Mesenchymal stem cell (in vitro differentiated cells and primary cell): ENCODE data around the gene NRXN3.
A peak's percentile ranks its signal among the peaks of the same experiment; 100 is the strongest.

Source experiments
- DNase-seq: peaks from one replicate; pipeline ENCODE4 v3.0.0-alpha.2; 2013
- H2AFZ ChIP-seq: one replicate; pipeline ENCODE4 v1.6.1; 2013; ENCODE audit warnings: low read depth, mild to moderate bottlenecking, control low read depth, inconsistent platforms, low read length, moderate library complexity
- H2AK5ac ChIP-seq: 2 replicates; pipeline ENCODE4 v1.6.1; 2013; ENCODE audit warnings: low read length, moderate library complexity, mild to moderate bottlenecking, inconsistent platforms; ENCODE audit not compliant: severe bottlenecking
- H2BK120ac ChIP-seq: one replicate; pipeline ENCODE4 v1.6.1; 2013; ENCODE audit warnings: low read depth, mild to moderate bottlenecking, inconsistent platforms, low read length, moderate library complexity
- H2BK12ac ChIP-seq, 2 experiments: one replicate each; pipeline ENCODE4 v1.6.1; 2013; ENCODE audit warnings: inconsistent platforms in 2 of 2, low read length in 2 of 2, mild to moderate bottlenecking in 2 of 2, moderate library complexity in 2 of 2, control low read depth in 1 of 2
- H2BK15ac ChIP-seq: one replicate; pipeline ENCODE4 v1.6.1; 2013; ENCODE audit warnings: mild to moderate bottlenecking, low read depth, inconsistent platforms; ENCODE audit not compliant: poor library complexity, severe bottlenecking
- H2BK5ac ChIP-seq: 2 replicates; pipeline ENCODE4 v1.6.1; 2013; ENCODE audit warnings: low read depth, mild to moderate bottlenecking, low read length, control low read depth, inconsistent platforms; ENCODE audit not compliant: poor library complexity, severe bottlenecking
- H3K14ac ChIP-seq, 2 experiments: one replicate each; pipeline ENCODE4 v1.6.1; 2013; ENCODE audit warnings: inconsistent platforms in 2 of 2, low read length in 2 of 2, control low read depth in 1 of 2, mild to moderate bottlenecking in 1 of 2, moderate library complexity in 1 of 2
- H3K18ac ChIP-seq, 2 experiments: one replicate each; pipeline ENCODE4 v1.6.1; 2013; ENCODE audit warnings: inconsistent platforms in 2 of 2, low read length in 2 of 2, control low read depth in 1 of 2, low read depth in 1 of 2, mild to moderate bottlenecking in 1 of 2
- H3K23ac ChIP-seq, 2 experiments: one replicate each; pipeline ENCODE4 v1.6.1; 2013; ENCODE audit warnings: inconsistent platforms in 2 of 2, low read length in 2 of 2, mild to moderate bottlenecking in 2 of 2, moderate library complexity in 2 of 2, control low read depth in 1 of 2
- H3K27ac ChIP-seq: 2 replicates; pipeline ENCODE4 v1.5.1; 2013; ENCODE audit warnings: mild to moderate bottlenecking, moderate library complexity, low read length, control low read depth, inconsistent platforms; ENCODE audit not compliant: poor library complexity, severe bottlenecking
- H3K27me3 ChIP-seq, 2 experiments: 2 replicates each; pipeline versions ENCODE4 v1.6.1 to v1.7.0; 2013; ENCODE audit warnings: low read length in 2 of 2, mild to moderate bottlenecking in 2 of 2, moderate library complexity in 2 of 2, control low read depth in 1 of 2, inconsistent platforms in 1 of 2; ENCODE audit not compliant: control insufficient read depth in 1 of 2, insufficient read depth in 1 of 2
- H3K36me3 ChIP-seq, 2 experiments: 2 replicates each; pipeline versions ENCODE4 v1.6.1 to v1.7.0; 2013; ENCODE audit warnings: low read length in 2 of 2, control low read depth in 1 of 2, inconsistent platforms in 1 of 2, low read depth in 1 of 2, mild to moderate bottlenecking in 1 of 2; ENCODE audit not compliant: insufficient read depth in 2 of 2, control insufficient read depth in 1 of 2
- H3K4ac ChIP-seq, 2 experiments: one replicate each; pipeline ENCODE4 v1.6.1; 2013; ENCODE audit warnings: inconsistent platforms in 2 of 2, low read length in 2 of 2, mild to moderate bottlenecking in 2 of 2, moderate library complexity in 2 of 2, control low read depth in 1 of 2, low read depth in 1 of 2
- H3K4me1 ChIP-seq: 2 replicates; pipeline ENCODE4 v1.6.1; 2013; ENCODE audit warnings: low read depth, low read length, control low read depth; ENCODE audit not compliant: control insufficient read depth, insufficient read depth
- H3K4me2 ChIP-seq: 2 replicates; pipeline ENCODE4 v1.6.1; 2013; ENCODE audit warnings: low read length, mild to moderate bottlenecking, inconsistent platforms; ENCODE audit not compliant: poor library complexity, severe bottlenecking
- H3K4me3 ChIP-seq, 2 experiments: 2 replicates each; pipeline versions ENCODE4 v1.5.1 to v1.7.0; 2013; ENCODE audit warnings: low read length in 2 of 2, mild to moderate bottlenecking in 2 of 2, control low read depth in 1 of 2, low read depth in 1 of 2; ENCODE audit not compliant: insufficient read depth in 1 of 2
- H3K79me1 ChIP-seq: replicated peaks from 2 replicates; pipeline ENCODE4 v1.6.1; 2013; ENCODE audit warnings: mild to moderate bottlenecking, control low read depth, low read length, inconsistent platforms; ENCODE audit not compliant: poor library complexity, severe bottlenecking
- H3K9ac ChIP-seq: 2 replicates; pipeline ENCODE4 v1.7.0; 2013; ENCODE audit warnings: mild to moderate bottlenecking, low read length, moderate library complexity
- H3K9me3 ChIP-seq: 2 replicates; pipeline ENCODE4 v1.7.0; 2013; ENCODE audit warnings: mild to moderate bottlenecking, low read length; ENCODE audit not compliant: control insufficient read depth
- H4K8ac ChIP-seq: one replicate; pipeline ENCODE4 v1.6.1; 2013; ENCODE audit warnings: inconsistent platforms, mild to moderate bottlenecking, low read length, moderate library complexity
- H4K91ac ChIP-seq: one replicate; pipeline ENCODE4 v1.6.1; 2013; ENCODE audit warnings: mild to moderate bottlenecking, low read length, inconsistent platforms
- WGBS: methylation state at CpG from one replicate; pipeline ENCODE4 v1.1.7; 2013; ENCODE audit warnings: mixed read lengths; 5-methylcytosine and 5-hydroxymethylcytosine counted together

Gene NRXN3

GRCh38 chr14:78933948-78934524 lies 763.9 kb downstream of the NRXN3 start:
- H4K8ac ChIP-seq, result no peak overlapping the region

GRCh38 chr14:78946949-78947348 lies 776.8 kb downstream of the NRXN3 start:
- Histone ChIP-seq H2AK5ac (no peak overlapping the region), H4K8ac (no peak overlapping the region), H3K79me1 (no peaks in the 10 kb centered on the region), H3K4me1 (no peaks in the 10 kb centered on the region), H3K4me2 (no peak overlapping the region), H2BK120ac (no peak overlapping the region), H3K27me3 (peaks cover 3 to 8% of the 10 kb centered on the region in 2 experiments), H2AFZ (no peak overlapping the region), H3K23ac (no peak overlapping the region), H3K9ac (no peak overlapping the region), H2BK15ac (no peak overlapping the region), H4K91ac (no peak overlapping the region), H3K18ac (no peak overlapping the region), H3K14ac (no peak overlapping the region), H3K4ac (no peak overlapping the region), H3K9me3 (no peaks in the 10 kb centered on the region), H3K27ac (no peak overlapping the region), H2BK12ac (no peak overlapping the region), H3K36me3 (no peaks in the 10 kb centered on the region), H3K4me3 (no peak overlapping the region), H2BK5ac (no peak overlapping the region)
- DNase-seq, result no peak
- no CpG with 5 or more reads among the region's 1 CpG for WGBS

More at GRCh38 chr14:78933948-78934524, 763.9 kb downstream of the NRXN3 start:
- H2AK5ac ChIP-seq, result no peak overlapping the region
- no peaks in the 10 kb centered on the region for H3K79me1 ChIP-seq
- H2BK5ac ChIP-seq, result no peak overlapping the region
- H2BK12ac ChIP-seq, result no peak overlapping the region
- H4K91ac ChIP-seq, result no peak overlapping the region
- H2BK15ac ChIP-seq, result no peak overlapping the region
- H2BK120ac ChIP-seq, result no peak overlapping the region
- peak; percentile 47 for DNase-seq
- H3K4me3 ChIP-seq, result no peak overlapping the region
- H3K9me3 ChIP-seq, result no peaks in the 10 kb centered on the region
- no peak overlapping the region for H3K27ac ChIP-seq
- H3K9ac ChIP-seq, result no peak overlapping the region
- H3K27me3 ChIP-seq, result peaks cover 4 to 22% of the 10 kb centered on the region in 2 experiments
- no peak overlapping the region for H3K4ac ChIP-seq
- 33% methylated on average over 3 of the region's 4 CpGs for WGBS
- H3K23ac ChIP-seq, result no peak overlapping the region
- no peak overlapping the region for H2AFZ ChIP-seq
- no peak overlapping the region for H3K14ac ChIP-seq
- H3K4me1 ChIP-seq, result no peaks in the 10 kb centered on the region
- no peak overlapping the region for H3K4me2 ChIP-seq
- H3K36me3 ChIP-seq, result no peaks in the 10 kb centered on the region
- H3K18ac ChIP-seq, result no peak overlapping the region

DNA sequence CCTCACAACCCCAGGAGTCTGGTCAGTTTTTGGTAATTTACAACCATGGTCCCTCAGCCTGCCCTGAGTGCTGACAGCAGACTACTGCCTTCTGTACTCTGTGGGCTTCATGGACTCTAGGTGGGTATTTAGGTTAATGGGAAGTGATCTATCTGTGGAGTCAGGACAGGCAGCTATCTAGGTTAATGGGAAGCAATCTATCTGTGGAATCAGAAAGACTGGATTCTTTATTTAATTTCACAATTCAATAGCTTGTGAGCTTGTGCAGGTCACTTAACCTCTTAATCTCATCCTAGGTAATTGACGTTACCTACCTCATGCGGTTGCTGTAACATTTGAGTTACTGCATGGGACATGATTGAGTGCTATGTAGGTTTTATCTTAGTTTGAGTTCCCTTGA lies 777.5 kb downstream of the NRXN3 start:
- Histone ChIP-seq H2BK120ac (no peak overlapping the region), H3K79me1 (no peaks in the 10 kb centered on the region), H3K4me2 (no peak overlapping the region), H3K4ac (no peak overlapping the region), H2AFZ (no peak overlapping the region), H3K36me3 (no peaks in the 10 kb centered on the region), H4K91ac (no peak overlapping the region), H3K9me3 (no peaks in the 10 kb centered on the region), H2AK5ac (no peak overlapping the region), H2BK12ac (no peak overlapping the region), H4K8ac (no peak overlapping the region), H3K18ac (no peak overlapping the region), H3K23ac (no peak overlapping the region), H3K14ac (no peak overlapping the region), H3K9ac (no peak overlapping the region), H3K4me3 (no peak overlapping the region), H3K27ac (no peak overlapping the region), H2BK5ac (no peak overlapping the region), H3K27me3 (peaks cover 0 to 8% of the 10 kb centered on the region in 2 experiments), H2BK15ac (no peak overlapping the region), H3K4me1 (no peaks in the 10 kb centered on the region)
- DNase-seq, result no peak
- 100% methylated on average over 2 of the region's 2 CpGs for WGBS

GRCh38 chr14:78950649-78951048 lies 780.5 kb downstream of the NRXN3 start:
- Histone ChIP-seq H3K18ac (no peak overlapping the region), H3K9me3 (no peaks in the 10 kb centered on the region), H2AK5ac (no peak overlapping the region), H3K36me3 (no peaks in the 10 kb centered on the region), H2BK5ac (no peak overlapping the region), H2BK12ac (no peak overlapping the region), H3K27ac (no peak overlapping the region), H2AFZ (no peak overlapping the region), H3K14ac (no peak overlapping the region), H3K4me2 (no peak overlapping the region), H2BK15ac (no peak overlapping the region), H4K91ac (no peak overlapping the region), H3K23ac (no peak overlapping the region), H2BK120ac (no peak overlapping the region), H3K4me3 (no peak overlapping the region), H3K79me1 (no peaks in the 10 kb centered on the region), H3K4me1 (no peaks in the 10 kb centered on the region), H3K4ac (no peak overlapping the region), H4K8ac (no peak overlapping the region), H3K27me3 (peaks cover 0 to 8% of the 10 kb centered on the region in 2 experiments), H3K9ac (no peak overlapping the region)
- DNase-seq, result peak; percentile 56
- 2% methylated on average over 2 of the region's 3 CpGs for WGBS
